HuH-7 (cell line): ENCODE data around the gene LMF1.

Experiments
- DNase-seq: peaks from one replicate; pipeline ENCODE4 v3.0.0; 2011; ENCODE audit warnings: low spot score

LMF1 gene

DNA sequence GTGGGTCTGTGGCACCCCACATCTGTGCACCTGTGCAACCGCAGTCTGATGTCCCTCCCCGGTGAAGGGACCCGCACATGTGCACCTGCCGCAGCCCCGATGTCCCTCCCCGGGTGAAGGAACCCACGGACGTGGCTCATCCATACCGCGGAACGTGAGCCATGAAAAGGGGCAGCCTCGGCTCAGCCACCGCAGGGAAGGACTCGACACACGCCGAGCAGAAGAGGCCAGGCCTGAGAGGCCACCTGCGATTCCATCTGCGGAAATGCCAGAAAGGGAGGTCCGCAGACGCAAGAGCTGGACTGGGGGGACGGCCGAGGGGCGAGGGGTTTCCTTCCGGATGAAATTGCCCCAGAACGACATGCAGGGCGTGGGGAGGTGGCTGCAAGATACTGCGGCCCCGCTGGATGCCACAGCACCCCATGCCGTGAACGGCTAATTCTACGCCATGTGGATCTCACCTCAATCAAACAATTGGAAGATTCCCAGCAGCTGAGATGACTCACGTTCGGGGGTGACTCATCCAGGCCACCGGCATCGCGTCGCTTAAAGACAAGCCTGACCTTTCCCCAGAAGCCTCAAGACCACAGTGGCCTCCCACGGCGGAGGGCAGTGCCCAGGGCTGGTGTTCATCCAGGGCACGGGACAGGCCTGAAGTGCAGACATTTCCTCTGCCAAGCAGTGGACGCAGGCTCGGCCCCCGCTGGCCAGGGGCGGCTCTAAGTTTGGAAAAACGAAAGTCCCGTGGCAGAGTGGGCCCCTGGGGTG, 31.8 kb upstream of the LMF1 start:
- DNase-seq, result no peak

DNA sequence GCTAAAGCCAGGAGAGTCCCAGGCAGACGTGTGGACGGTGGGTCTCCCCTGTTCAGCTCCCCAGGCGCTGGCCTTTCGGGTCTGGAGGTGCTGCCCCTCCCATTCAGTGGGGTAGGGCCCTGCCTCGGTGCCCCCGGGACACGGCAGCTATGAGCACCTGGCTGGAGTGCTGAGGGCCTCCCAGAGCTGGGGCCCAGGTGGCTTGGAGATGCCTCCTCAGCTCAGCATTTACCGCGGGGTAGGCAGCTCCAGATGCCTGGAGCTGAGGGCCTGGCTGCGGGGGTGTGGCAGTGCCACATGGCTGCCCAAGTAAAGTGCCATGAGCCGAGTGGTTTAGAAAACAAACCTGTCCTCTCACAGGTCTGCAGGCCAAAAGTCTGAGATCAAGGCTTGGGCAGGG, 30.3 kb upstream of the LMF1 start:
- no peak for DNase-seq

DNA sequence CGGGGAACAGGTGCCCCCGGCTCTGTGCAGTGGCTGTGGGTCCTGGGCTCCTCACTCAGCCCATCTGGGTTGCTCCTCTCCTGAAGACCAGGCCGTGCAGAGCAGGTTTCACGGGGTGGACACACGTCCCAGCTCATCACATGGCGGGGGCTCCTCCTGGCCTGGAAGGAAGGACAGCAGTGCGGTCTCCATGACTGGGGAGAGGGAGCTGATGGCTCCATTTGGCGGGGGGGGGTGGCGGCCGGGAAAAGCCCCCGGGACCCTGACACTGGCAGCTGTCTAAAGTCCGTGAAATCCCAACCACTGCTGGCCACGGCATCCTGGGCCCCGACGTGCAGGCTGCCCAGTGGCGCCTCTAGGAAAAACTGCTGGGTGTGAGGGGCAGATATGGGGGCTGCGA, 29.8 kb upstream of the LMF1 start:
- no peak for DNase-seq

DNA sequence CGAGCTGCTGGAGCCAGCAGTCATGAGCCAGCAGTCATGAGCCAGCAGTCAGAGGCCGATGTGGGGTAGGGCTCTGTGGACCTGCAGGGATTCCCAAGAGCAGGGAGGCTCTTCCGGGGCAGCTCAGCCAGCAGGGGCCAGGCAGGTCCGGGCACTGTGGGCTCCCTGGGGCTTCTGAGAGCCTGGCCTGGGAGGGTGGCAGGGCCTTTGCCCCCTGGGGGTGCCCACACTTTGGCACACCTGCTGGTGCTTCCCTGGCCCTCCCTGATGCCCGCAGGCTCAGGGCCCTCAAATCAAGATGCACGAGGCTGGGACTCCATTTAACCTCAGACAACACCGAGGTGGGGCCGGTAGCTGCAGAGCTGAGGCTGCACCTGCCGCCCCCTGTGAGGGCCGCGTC, 28.9 kb upstream of the LMF1 start:
- no peak for DNase-seq

DNA sequence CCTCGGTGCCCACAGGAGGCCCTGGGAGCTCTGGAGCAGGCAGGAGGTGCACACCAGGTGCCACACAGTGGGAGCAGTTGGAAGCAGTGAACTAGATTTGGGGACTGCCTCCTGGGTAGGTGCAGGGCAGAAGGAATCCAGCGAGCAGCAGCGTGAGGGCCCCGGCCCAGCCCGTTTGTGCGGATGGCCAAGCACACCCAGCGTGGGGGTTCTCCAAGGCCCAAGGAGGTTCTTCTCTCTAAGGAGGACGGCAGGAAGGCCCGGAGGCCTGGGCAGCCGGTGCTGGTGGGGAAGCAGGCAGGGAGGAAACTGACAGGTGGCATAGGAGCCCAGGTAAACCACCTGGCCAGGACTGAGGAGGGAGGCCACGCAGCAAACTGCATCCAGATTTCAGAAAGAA, 27.8 kb upstream of the LMF1 start:
- DNase-seq, result no peak

DNA sequence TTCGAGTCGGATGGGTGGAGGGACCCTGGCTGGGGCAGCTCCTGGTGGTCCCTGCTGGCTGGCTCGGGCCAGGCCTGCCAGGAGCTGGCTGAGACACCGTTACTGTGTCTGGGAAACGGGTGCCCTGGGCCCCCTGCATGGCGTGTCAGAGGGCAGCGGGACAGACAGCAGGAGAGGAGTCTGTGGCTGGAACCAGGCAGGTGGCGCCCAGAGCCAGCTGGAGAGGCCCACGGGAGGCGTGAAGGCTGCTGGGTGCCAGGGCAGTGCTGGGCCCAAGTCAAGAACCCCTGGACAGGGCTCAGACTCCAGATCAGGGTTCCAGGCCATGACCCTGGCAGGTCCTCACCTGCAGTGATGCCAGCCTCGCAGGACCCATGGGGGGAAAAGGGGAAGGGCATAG, 27.4 kb upstream of the LMF1 start:
- DNase-seq, result no peak

DNA sequence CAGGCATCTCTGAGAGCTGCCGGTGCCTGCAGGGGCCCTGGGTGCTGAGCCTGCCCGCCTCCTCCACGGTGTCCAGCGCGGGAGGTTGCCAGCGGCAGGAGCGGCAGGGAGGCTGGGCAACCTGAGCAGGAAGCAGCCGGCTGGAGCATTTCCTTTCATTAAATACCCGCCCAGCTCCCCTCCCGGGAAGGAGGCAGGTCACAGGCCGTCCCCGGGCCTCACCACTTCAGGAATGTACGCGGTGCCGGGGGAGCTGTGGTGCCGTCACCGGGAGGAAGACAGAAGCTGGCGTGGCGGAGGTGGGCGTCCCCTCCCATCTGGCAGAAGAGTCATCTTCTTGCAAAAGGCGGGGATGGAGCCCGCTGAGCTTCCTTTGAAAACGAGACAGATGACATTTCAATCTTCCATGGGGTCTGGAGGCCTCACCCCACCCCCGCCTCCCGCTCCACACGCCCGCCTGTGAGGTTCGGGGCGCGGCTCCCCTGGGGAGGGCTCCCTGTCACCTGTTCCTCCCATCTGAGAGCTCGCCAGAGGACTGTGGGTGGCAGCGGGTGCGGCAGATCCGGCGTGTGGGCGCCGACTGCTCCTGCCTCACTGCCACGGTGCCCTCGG, 26.8 kb upstream of the LMF1 start:
- no peak for DNase-seq

DNA sequence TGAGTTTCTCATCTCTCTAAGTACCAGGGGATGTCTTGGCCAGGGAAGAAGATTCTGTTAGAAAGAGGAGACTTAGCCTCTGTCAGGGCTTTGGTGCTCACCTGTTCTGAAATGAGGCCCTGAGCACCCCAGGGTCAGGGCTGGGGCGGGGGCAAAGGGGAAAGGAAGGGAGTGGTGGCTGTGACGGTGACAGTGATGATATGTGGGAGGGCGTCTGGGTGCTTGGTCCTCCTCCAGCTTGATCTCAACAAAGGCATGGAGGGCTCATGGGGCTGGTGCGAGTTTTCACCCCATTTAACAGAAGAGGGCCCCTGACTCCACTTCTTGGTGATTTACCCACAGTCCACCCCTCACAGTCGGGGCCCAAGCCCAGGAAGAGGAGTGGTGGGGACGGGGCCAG, 25.9 kb upstream of the LMF1 start:
- DNase-seq, result no peak

DNA sequence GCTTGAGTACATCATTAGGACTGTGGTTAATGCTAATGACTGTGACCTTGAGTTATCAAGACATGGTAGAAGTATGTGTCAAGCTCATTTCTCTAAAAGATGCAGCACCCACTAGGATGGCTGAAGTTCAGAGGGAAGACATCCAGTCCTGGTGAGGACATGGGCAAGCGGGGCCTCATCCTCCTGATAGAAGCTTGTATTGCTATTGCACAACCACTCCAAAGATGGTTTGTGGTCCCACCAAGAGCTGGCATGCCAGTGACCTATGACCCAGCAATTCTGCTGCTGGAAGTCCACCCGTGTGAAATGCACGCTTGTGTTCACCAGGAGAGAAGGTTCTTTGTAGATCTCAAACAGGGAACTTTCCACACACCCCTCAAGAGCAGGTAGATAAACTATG, 25.0 kb upstream of the LMF1 start:
- no peak for DNase-seq

DNA sequence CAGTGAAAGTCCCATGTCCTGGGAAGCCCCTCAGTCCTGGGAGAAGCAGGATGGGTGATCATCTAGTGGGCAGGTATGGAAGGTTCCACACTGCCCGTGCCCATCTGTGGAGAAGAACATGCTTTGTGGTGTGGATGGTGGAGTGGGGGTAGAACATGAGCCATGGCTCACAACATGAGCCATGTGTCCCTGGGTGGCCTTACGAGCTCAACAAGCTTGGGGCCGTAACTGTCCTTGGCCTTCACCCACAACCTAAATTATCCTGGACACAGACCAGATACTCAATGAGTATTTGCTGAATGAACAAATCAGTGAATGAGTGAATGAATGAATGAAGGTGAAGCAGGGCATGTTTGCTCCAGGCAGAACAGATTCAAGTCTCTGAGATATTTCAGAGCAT, 24.3 kb upstream of the LMF1 start:
- no peak for DNase-seq

DNA sequence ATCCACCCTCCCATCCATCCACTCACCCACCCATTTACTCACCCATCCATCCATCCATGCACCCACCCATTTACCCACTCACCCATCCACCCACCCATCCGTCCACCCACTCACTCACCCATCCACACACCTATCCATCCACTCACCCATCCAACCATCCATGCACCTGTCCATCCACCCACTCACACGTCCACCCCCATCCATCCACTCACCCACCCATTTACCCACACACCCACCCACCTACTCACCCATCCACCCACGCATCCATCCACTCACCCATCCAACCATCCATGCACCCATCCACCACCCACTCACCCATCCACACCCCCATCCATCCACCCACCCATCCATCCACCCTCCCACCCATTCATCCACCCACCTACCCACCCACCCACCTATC, 22.9 kb upstream of the LMF1 start:
- DNase-seq, result no peak

DNA sequence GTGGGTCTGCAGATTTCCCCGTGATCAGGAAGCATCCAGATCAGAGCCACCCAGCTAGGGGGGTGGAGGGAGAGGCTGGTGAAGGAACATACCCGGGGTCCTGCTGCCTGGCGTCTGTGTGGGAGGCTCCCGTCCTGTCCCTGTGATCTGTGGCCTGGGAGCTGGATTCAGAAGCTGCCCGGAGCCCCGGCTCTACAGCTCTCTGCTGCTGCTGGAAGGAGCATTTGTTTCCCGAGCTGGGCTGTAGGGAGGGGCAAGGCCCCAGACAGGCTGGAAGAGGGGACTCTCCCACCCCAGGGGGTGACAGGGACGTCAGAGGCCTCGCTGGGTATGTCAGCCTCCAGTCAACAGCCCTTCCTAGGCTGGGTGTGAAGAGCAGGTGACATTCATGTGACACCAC, 21.0 kb upstream of the LMF1 start:
- no peak for DNase-seq

DNA sequence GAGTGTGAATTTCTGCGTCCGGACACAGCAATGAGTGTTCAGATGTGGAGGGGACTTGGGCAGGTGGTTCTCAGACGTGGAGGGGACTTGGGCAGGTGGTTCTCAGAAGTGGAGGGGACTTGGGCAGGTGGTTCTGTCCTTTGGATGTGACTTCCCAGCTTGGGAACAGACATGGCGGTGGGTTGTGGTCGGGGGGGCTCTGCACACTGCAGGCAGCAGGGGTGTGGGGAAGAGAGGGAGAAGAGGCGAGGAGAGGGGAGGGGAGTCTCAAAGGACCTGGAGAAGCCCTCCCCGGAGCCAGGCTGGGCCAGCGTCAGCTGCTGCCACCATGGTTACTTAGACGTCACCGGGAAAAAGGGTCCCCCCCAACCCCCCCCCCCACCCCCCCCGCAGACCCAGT, 20.6 kb upstream of the LMF1 start:
- no peak for DNase-seq

DNA sequence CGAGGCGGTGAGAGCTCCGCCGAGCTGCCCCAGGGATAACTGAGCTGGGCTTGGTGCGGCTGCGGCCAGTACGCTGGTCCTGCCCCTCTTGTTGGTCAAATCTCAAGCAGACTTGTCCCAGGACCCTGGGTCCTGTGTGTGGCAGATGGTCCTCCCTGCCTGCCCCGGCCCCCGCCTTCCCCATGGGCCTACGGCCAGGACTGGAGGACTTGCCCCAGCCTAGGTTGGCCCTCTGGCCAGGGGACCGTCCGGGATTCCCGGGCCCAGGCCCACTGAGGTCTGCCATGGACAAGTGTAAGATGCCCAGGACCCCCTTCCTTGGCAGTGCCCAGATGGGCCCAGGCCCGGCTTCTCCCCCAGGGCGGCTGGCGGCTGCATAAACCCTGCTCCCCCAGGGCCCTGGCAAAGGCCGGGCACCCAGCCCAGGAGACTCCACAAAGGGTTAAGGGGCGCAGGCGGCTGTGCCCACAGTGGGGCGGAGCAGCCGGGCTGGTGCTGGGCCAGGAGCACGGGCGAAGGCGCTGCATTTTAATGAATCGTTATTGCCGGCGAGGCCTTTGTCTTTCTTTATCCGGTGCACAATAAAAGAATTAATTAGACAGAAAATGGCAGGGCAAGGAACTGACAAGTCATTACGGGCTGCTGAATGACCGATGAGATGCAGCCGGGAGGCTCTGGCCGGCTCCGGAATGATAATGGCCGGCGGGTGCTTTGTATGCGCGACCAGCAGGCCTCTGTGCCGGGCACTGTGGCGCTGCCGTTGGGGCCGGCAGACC, 19.9 kb upstream of the LMF1 start:
- DNase-seq, result no peak

DNA sequence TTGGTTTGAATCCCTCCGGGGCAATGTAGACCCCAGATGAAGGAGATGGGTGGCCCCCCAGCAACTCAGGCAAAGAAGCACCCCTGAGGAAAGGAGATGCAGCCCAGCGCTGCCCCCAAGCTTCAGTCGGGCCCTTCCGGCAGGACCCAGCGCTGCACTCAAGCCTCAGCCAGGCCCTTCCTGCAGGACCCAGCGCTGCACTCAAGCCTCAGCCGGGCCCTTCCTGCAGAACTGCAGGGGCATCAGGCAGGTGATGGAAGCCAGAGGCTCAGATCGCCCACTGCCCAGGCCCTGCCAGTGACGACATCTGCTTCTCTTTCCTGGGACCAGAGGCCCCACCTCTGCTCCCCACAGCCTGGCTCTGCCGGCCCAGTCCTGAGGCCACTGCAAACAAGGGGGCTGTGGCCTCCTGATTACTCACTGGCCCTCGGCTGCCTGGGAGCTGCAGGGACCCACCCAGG, 18.6 kb upstream of the LMF1 start:
- no peak for DNase-seq

DNA sequence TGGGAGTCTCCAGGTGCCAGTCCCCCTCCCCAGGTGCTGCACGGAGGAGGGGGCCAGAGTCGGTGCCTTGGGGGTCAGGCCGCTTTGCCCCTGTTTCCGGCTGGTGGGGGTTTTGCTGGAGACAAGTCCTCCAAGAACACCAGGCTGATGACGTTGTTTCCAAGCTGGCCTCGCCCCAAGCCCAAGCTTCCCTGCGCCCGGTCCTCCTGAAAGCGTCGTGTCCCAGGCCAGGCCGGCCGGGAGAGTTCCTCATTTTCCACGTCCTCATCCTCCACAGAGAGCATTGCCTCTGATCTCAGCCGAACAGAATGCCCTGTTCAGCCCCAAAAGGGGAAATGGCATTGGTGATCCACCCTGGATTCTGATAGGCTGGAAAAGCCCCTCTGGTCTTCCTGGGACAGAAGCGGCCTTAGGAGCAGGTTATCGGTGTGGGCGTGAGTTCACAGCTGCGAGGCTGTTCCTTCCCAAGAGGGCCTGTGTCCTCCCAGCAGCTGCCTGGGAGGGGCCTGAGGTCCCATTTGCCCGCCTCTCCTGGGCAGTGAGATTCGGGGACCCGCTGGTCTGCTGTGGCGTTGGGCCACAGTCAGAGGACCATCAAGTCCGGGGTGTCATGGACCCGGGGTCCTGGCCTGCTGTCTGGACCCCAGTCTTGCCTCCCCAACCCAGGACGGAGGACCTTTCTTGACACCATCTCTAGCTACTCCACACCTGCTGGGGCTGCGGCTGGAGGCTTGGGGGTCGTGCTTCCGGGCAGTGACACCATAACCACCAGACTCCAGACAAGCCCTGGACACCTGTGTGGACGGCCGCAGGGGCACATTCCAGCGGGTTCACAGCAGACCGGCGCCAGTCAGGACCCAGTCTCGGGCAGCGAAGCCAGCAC, 17.9 kb upstream of the LMF1 start:
- no peak for DNase-seq

DNA sequence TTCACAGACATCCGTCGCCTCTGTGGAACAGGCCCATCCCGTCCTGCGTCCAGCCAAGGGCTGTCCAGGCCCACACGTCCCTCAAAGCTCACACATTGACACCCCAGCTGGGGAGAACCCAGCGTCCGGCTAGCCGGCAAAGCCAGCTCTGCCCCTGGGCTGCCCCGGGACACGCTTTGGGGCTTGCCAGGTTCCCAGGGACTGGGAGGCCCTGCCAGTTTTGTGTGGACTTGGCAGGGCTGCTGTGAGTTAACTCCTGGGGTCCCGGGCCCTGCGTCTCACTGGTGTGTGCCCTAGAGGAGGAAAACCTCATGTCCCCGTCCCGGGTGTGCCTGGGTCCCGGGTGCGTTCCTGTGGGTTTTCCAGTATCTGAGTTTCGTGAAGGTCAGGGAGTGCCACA, 17.1 kb upstream of the LMF1 start:
- DNase-seq, result no peak

DNA sequence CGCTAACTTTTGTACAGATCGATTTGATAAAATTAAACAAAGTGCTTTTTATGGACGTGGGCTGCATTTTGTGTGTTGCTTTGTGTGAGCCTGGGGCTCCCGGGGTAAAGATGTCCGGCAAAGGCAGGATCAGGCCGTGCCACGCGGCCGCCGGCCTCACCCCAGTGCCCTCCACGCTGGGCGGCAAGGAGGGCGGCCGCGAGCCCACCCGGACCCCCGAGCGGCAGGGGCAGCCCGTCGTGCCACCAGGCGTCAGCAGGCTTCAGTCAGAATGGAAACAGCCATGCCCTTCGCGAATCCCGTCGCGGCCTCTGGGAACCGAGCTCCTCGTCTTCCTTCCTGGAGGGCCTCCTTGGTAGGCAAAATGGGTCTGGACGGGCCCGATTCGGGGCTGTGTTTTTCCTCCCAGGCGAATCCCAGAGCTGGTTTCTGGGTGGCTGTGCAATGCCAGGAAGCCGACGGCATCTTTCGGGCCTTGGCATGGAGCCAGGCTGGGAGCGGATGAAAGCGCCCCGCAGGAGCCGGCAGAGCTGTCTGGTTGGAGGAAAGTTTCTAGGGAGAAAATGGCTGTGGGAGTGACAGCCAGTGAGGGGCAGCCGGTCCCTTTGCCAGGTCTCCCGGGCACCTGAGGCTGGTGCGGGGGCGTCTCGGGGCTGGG, 16.3 kb upstream of the LMF1 start:
- no peak for DNase-seq

DNA sequence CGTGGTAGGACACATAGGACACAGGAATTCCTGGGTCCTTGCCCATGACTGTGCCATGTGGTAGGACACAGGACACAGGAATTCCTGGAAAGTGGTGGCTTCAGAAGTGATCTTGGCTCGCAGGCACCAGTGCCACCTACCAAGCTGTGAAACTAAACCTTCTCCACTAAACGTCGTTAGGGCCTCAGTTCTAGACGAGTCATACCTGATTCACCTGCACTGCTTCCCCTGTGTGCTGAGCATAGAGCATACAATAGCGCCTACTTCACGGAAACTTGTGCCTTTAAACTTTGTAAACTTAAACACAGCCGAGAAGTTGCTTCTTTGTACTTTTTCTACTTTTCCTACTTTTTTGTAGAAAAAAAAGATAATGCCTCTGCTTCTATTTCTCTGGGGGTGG, 15.6 kb upstream of the LMF1 start:
- DNase-seq, result no peak

DNA sequence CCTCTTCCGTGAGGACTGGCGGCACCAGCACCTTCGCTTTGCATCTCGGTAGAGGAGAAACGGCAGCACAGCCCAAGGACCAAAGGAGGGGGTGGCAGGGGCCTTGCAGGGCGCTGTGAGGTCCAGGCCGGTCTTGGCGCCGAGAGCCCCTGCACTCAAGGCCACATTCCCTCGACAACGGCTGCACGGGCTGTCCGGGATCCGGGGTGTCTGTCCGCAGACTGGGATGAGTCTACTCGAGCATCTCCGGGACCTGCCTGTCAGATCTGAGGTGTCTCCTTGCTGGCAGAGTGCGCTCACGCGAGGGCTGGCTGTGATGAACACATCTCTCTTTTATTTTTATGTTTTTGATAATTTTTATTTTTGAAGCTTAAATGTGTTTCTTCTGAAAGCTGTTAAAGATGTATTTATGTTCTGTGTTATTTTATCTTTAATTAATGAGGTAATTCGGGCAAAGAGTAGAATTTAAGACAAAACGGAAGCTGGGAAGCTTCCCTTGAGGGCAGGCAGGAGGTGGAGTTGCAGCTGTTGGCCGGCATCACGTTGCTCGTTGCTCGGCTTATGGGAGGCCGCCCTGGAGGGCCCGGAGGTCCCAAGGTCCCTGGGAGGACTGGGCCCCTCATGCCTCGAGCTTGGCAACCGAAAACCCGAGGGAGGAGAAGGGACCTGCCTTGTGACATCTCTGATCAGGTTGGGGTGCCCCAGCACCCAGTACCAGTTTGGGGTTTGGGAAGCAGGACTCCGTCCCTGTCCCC, 15.0 kb upstream of the LMF1 start:
- no peak for DNase-seq
